SHP77 (cell line): Measurements from ENCODE around the gene SYT6.

Experiments
- DNase-seq, 2 experiments: peaks; one replicate each; lab custom pipeline; 2025; lab: John Stamatoyannopoulos, UW

SYT6 gene

DNA sequence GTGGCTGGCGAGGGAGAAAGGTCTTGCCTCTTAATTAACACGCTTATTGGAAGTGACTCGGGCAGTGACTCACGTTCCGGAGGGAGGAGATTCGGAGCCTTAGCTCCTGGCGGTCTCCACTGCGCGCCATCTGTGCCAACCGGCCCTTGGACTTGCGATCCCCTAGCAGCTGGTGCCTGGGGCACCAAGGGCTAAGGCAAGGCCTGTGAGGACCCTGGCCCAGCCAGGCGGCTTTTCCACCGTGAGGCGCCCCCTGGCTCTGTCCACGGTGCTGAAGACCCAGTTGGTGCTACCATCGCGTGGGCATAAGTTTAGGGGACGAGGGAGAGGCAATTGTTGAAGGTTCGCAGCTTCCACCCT lies 1.3 kb upstream of the SYT6 start:
- DNase-seq = no peak

DNA sequence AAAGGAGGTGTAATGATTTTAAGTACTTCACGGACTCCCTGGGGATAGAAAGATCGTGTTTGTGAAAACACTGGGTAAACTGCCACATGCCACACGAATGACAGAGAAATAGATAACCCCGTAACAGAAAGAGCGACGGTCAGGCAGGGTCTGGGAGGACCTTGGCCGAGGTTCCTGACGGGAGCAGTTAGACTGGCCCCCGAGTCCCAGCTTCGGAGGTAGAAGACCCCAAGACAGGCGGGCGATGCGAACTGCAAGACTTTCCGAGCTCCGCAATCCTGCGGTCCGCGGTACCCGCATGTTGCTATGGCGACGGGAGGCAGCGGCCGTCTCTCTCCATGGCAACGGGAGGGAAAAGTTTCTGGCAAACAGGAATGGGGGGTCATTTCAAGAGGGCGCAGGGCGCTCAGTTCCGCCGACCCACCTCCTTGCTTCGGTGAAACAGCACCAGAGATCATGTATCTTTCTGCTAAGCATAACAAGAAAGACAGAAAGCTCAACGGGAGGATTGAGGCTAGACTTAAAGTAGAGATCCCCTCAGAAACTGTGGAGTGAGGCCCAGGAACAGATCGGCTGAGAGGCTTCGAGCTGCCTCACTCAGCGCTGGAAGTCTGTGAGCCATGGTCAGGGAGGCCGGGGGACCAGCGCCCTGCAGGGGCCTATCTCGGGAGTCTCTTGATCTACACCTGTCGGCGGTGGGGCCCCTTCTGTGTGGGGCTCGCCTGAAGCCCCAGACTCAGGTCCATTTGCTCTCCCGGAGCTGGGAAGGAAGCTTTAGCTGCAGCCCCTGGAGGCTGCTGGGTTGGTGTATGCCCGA lies 685 bp upstream of the SYT6 start:
- no peak for DNase-seq

DNA sequence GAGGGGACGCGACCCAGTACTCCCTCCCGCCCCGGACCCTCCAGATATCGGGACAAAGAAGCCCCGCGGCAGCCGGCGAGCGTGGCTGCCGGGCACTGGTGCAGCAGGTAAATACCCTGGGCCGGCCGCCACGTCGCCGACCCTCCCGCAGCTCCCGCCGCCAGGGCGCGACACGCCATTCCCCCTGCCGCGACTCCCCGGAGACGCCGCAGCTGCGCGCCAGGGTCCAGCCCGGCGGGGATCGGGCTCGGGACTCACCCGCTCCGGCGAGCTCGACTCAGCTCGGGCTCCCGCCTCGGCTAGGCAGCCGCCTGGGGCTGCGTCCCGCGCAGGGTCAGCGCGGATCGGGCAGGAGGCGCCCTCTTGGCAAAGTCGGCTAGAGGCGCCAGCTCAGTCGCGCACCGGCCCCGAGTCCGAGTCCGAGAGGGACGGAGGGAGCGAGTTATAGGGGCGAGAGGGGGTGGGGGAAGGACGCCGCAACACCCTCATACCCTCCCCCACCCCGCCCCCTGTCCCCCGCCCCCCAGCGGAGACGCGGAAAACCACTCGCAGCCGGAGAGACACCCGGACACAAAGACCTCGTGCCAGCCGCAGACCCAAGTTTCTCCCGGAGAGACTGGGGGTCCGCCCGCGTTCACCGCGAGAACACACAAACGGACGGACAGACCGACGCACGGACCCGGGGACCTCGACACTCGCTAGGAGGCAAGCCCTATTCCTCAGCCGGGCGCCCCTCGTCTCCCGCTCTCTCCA lies 985 bp downstream of the SYT6 start:
- no peak for DNase-seq

DNA sequence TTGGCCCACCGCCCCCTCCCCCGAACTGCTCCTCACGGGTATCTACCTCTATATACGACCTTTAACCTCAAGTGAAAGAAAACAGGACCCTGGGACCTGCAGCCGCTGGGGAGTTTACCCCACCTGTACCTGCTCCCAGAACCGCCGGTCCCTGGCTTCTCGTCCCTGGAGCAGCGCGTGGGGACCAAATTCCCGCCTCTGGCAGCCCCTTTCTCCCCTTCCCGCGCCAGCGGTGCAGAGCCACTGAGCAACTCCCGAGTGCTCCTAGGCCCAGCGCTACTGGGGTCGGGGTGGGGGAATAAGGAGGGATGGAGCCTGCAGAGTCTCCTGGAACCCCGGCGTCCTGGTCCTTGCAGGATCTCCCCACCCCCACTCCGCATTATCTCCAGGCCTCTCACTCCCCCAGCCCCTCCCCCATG lies 1.6 kb downstream of the SYT6 start:
- no peak for DNase-seq

DNA sequence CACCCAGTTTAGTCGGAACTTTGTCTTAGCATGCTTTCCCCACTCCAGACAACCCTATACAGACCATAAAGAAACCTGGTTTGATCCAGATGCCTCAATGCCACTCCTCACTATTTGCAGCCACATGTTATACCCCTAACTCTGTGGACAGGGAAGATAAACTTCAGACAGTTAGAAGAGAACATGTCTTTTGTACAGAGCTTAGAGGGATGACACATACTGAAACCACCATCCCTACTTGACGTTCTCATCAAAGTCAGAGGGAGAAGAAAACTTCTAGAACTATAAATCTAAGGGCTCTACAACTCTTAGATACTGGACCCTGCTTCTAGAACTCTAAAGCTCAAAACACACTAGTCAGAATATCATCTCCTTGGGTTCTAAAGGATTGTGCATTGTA lies 3.7 kb downstream of the SYT6 start:
- no peak for DNase-seq

DNA sequence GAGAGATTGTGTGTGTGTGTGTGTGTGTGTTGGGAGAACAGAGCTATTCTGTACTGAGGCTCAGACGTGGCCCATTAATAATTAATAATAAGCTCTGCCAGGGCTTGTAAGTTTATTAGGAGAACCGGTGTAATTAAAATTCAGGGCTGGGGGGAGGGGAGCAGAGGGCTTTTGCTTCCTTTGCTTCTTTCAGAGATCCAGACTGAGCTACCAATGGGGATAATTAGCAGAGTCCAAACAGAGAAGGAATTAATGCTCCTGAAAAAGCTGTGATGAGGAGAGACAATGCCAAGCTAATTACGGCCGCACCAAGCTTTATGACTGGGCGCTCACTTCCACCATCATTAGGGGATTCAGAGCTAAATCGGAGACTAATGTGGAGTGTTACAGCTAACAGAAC lies 4.5 kb downstream of the SYT6 start:
- DNase-seq = no peak

DNA sequence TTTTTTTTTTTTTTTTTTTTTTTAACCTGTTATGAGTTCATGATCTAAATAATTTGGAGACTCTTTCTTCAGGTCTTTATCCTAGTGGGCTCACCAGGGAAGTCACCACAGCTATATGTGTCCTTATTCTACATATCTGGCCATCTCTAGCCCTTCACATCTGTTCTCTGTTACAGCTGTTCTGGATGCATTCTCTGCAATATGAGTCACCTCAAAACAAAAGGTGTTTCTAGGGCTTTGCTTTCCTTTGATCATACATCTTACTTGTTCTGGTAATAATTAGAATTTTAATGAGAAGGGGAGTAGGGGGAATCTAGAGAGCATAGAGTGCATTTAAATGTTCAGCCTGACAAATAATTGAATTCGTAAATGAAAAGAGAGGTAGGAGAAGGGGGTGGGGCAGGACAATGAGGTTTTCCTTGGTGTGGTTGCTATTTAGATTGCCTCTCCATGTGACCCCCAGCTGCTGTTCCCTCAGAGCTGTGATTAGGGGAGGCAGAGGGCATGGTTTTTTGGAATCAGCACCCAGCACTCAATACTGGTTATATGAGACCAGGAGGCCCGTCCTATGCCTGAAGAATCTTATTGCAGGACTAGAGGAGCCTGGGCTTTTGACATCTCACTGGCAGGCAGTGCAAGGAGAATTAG lies 8.0 kb downstream of the SYT6 start:
- no peak for DNase-seq

DNA sequence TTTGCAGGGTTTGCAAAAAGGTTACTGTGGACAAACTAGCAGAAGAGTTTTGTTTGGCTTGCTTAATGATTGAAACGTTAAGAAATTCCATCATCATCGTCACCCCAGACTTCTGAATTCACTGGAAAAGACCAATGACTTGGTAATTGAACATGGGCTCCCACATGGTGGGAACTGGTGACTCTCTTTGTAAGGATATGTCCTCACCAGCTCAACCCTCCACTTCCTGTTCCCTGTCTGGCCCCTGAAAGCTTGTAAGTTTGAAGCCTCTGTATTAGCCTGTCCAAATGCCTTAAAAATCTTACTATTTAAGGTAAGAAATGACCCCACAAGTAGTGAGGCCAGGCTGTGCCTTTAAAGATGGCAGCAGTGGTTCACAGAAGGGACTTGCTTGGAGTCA lies 9.7 kb downstream of the SYT6 start:
- DNase-seq = no peak

DNA sequence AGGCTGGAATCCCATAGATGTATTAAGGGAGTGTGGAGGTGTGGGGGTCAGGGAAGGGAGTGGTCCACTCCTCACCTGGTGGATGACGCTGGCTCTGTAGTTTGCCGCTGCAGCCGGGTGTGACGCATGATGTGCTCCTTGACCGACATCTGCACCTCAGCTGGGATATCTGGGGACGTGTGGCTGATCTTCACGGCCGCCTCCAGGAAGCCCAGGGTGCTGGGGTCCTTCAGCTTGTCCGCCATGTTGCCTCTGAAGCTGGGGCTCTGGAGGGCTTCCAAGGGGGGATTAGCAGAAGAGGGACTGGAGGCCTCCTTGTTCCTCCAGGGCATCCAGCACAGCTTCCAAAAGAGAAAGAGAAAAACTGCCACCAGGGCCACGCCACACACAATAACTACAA lies 14.1 kb downstream of the SYT6 start:
- DNase-seq = no peak

DNA sequence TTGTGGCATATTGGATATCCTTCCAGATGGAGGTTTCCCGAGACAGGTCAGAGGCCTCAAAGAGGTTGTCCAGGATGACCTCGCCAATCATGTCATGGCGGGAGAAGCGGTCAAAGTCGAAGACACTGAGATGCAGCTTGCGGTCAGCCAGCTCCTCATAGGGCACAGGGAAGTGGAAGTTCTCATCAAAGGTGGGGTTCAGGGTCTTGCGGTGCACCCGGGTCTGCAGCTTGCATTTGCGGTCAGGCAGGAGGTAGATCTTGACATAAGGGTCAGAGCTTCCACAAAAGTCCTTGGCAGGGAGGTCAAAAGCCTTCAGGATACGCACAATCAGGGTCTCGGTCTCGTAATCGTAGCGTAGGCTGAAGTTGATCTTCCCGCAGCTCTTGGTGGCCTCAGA lies 16.2 kb downstream of the SYT6 start:
- DNase-seq = no peak

DNA sequence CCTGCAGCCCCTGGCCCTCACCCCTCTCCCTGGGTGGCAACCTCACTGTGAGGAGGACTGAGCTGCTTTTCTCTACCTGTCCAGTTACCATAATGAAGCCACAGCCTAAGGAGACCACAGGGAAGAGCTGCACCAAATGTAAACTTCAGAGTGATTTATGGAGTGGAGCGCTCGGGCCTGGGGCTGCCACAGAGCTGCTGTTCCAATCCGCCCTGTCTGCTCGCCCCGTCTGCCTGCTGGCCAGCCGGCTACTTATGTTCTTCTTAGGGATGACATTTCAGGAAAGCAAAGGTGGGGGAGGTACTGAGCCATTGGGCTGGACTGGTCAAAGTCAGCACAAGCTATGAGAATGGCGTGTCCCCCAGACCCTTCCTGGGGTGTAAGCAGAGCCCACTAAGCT lies 17.9 kb downstream of the SYT6 start:
- no peak for DNase-seq

DNA sequence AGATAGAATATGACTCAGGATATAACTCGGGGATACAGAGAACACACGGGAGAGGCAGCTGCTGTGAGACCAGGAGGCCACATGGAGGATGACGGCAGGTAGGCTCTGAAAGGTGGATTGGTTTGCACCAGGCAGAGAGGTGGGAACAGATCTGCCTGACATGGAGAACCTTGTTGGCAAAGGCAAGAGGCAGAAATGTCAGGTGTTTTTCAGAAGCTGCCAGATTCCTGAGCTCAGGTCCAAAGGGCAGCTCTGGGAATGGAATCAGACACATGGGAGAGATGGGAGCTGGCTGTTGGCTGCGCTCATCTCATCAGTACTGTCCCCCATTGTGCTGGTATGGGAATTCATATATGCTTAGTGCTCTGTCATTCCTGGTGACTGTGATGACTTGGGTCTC lies 19.2 kb downstream of the SYT6 start:
- DNase-seq = no peak

DNA sequence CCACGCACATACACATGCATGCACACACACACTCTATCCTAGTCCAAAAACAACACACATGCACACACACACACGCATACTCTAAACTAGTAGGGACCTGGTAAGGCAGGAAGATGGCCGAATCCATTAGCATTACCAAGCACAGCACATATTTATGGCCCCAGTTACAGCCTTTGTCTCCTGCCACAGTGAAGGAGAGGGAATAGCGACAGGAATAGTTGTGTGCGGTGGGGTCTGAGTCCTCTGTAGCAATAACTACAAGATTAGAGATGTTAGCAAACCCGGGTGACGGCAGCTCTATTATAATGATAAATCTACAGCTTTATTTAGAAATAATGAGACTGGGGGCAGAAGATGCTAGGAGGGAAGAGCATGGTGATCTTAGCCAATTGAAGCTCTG lies 20.5 kb downstream of the SYT6 start:
- DNase-seq = no peak

DNA sequence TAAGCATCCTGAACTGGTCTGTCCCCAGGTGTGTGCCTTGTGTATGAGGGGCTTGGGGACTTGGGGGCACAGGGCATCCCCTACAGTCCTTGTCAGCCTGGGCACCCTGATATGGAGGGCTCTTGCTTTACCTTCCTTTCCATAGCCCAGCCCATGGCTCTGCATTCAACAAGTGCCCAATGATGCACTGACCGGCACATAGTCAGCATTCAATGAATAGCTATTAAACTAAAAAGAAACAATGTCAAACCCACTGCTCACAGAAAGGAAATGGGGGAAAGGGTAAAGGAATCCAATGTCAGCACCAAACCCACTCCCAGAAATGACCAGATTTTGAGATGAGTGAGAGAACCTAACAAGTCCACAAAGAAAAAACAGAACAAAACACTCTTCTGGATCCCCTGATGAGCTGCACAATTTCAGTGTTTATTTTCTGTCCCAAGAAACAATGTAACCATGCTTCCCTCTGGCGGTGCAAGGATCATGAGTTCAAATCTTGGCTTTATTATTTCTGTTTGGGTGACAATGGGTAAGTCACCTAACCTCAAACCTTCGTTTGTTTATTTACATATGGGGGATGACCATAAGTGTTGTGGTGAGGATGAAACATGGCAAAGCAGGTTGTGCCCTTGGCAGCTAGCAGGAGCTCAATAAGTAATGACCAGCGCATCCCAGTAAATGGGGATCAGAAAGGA lies 22.0 kb downstream of the SYT6 start:
- no peak for DNase-seq

DNA sequence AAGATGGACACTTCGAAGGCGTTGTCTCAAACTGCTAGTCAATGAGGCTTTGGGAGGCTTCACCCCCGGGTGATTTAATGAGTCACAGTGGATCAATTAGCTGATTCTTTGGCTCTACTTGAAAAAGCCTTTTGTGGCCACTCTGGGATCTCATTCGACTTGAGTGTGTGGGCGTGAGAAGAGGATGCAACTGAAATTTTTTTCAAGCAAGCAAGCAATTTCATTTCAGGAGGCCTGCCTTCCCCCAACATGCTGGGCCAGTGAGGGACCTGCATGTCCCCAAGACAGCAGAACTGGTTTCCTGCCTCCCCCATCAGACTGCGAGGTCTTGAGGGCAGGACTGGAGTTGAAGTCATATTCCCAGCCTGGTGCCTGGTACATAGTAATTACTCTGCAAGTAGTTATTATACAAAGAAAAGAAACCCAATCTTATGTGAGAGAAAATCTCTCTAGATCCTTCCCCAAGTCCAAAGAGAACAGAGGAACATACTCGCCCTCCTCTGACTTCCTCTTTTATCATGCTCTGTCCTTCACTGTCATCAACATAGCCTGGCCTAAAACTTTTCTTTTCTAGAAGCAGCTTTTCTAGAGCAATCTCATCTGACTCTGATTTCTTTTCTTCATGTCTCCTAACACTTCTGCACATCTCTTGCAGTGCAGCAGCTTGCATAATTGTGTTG lies 22.7 kb downstream of the SYT6 start:
- DNase-seq = no peak

DNA sequence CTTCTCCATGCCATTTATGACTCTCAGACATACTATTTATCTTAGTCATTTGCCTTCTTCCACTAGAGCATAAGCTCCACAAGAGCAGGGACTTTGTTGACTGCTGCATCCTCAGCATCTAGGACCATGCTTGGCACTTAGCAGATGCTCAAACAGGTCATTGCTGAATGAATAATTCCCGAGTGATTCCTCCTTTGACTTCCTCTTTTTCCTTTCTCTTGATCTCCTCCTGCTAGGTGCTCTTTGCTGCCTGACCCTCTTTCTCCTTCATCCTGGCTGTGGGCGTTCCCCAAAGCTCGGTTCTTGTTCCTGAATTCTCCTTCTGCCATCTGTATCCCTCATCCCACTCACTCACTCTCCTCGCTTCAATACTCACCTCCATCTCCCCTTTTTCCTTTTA lies 23.5 kb downstream of the SYT6 start:
- no peak for DNase-seq

DNA sequence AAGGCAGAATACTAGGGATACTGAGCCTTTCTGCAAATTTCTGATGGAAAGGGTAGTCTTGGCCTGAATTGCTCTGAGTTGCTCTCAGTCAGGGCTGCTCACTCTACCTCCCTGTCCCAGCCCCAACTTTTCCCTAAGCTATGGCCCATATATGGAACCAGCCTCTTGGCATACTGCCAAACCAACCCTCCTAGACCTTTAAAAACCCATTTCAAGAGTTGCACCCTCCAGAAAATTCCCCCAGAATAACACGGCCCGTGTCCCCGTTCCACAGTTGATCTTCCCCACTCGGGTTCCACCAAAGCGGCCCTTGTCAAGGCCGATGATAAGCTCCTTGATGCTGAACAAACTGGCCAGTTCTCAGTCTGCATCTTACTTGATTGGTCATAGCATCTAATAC lies 25.4 kb downstream of the SYT6 start:
- DNase-seq = no peak

DNA sequence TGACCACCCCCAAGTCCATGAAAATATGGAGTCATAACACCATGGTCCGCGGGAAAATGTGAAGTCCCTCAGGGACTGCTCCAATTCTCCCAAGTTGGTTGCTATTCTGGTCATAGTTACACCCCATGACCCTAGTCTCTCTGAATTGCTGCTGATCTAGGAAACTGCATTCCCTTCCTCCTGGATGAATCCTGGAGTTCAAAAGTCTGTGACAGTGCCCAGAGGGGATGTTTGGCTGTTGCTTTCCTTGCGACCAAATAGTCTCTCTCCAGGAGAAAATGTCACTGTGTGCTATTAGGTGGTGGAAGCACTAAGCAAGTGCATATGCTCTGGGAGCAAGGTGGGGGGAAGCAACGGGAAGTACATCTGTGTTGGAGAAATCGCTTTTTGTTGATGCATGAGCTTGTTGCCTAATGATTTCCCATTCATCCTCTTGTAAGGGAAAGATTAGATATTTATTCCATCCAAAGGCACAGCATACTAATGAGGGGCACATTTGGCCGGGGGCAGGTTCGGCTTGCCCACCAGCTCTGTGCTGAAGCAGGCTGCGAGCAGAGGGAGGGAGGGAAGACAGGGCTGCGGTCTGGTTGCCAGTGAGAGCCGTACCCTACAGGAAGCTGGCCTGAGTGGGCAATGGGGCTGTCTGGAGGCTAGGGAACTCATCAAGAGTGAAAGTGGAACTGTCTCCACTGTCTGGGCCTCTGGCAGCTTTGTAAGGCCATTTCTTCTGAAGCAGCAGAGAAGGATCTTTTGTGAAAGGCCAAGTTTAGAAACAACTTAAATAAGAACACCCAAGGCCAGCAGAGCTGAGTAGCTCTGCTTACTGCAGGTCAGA lies 27.2 kb downstream of the SYT6 start:
- DNase-seq = no peak

DNA sequence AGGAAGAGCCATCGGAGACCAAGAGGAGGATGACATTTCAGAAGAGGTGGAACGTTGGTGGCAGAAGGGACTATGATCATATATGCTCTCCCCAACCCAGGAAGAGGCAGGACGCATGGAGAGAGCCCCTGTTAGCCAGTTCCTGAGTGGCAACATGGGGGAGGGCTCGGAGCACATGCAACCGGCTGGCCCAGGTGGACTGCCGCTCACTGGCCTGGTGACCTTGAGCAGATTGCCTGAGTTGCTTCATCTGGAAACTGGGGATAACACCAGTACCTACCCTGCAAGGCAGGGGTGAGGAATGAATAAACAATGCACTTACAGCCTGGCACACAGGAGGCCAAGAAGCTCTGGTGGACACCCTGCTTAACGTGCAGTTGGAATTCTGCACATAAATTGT lies 29.0 kb downstream of the SYT6 start:
- no peak for DNase-seq

DNA sequence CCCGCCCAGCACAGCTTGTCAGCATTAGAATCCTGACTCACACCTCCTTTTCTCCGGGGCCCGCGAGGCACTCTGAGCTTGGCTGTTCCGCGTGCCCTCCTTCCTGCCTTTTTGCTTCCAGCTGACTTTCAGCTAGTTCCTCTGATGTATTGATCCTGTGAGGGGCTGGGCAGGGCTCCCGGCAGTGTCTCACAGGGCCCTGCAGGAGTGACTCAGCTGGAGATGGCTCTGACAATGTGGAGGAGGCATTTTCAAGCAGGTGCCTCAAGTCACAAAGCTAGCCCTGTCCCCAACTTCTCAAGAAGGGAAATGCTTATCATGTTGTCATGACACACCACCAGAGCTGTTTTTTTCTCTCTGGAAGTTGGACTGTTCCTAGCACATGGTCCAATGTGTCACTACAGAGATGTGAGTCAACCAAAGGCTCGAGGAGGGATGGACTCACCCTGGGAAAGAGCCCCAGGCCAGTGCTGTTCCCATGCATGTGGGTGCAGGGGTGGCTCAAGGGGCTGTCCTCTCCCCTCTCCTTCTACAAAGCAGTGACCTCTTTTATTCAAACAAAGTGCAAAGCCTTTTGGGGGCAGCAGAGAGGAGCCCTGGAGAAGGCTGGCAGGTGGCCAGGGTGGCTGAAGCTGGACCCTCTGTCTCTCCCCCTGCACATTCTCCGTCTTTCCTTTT lies 30.6 kb downstream of the SYT6 start:
- DNase-seq = no peak
